ENCODE data around the gene SHROOM2.

SHROOM2 gene

DNA sequence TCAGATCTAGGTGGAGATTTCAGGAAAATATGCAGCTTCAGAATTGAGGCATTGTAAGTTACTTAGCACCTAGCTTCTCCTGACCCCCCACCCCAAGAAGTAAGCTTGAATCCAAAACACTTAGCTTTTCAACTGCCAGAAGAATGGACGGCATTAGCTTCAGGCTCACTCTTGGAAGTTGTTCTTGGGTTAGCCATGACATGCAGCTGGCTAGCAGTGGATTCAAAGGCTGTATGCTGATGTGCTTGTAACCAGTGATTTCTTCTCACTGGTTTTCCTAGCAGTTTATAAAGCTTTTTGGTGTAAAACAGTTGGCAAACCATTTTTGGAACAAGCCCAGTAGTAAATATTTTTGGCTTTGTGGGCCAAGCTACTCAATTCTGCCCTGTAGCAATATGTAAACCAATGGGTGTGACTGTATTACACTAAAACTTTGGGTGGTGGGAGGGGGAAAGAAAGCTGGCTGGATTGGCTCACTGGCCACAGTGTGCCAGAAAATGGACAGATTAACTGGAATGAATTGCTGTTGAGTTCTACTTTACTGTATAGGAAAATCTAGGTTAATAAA lies 85.6 kb downstream of the SHROOM2 start:
- Histone ChIP-seq H3K4me3 (replicated peaks; ENCODE audit: insufficient read depth, low read length) (no peak overlapping the region), H3K27me3 (ENCODE audit: insufficient read depth, poor library complexity, severe bottlenecking) (no peaks in the 10 kb centered on the region), H3K27ac (replicated peaks) (no peak overlapping the region)
- no peak for DNase-seq (ENCODE audit: low read depth in 1 of 2, low spot score in 1 of 2)
- TF ChIP-seq POLR2AphosphoS5 (IDR thresholded peaks at IDR 0.05; ENCODE audit: low read depth), result no peak
- no peak for TF ChIP-seq REST (IDR thresholded peaks at IDR 0.05; ENCODE audit: insufficient replicate concordance, low read depth)
- TF ChIP-seq GABPA (IDR thresholded peaks at IDR 0.05; ENCODE audit: low read depth), result no peak
- no peak for TF ChIP-seq SPI1 (IDR thresholded peaks at IDR 0.05; ENCODE audit: borderline replicate concordance, low read depth)
- TF ChIP-seq, protein P1, sequence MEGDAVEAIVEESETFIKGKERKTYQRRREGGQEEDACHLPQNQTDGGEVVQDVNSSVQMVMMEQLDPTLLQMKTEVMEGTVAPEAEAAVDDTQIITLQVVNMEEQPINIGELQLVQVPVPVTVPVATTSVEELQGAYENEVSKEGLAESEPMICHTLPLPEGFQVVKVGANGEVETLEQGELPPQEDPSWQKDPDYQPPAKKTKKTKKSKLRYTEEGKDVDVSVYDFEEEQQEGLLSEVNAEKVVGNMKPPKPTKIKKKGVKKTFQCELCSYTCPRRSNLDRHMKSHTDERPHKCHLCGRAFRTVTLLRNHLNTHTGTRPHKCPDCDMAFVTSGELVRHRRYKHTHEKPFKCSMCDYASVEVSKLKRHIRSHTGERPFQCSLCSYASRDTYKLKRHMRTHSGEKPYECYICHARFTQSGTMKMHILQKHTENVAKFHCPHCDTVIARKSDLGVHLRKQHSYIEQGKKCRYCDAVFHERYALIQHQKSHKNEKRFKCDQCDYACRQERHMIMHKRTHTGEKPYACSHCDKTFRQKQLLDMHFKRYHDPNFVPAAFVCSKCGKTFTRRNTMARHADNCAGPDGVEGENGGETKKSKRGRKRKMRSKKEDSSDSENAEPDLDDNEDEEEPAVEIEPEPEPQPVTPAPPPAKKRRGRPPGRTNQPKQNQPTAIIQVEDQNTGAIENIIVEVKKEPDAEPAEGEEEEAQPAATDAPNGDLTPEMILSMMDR (IDR thresholded peaks at IDR 0.05; ENCODE audit: insufficient read depth, low read length), result no peak

DNA sequence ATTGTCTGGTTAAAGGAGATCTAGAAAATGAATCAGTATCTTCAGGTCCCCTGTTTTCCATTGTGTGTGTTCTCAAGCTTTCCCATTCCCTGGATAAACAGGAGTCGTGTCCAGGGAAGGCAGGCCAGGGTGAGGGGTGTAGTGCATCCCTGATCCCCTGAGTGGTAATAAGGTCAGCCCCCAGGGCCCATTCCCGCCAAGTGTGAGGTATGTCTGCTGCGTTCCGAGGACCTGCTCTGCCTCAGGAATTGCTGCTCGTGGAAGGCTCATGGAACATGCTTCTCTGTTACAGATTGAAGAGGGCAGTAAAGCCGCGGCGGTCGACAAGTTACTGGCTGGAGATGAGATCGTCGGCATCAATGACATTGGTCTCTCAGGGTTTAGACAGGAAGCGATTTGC lies 87.1 kb downstream of the SHROOM2 start:
- Histone ChIP-seq H3K27me3 (ENCODE audit: insufficient read depth, poor library complexity, severe bottlenecking) (no peaks in the 10 kb centered on the region), H3K4me3 (replicated peaks; ENCODE audit: insufficient read depth, low read length) (no peak overlapping the region), H3K27ac (replicated peaks) (no peak overlapping the region)
- TF ChIP-seq, protein P1 (IDR thresholded peaks at IDR 0.05; ENCODE audit: insufficient read depth, low read length), result no peak
- no peak for TF ChIP-seq SPI1 (IDR thresholded peaks at IDR 0.05; ENCODE audit: borderline replicate concordance, low read depth)
- TF ChIP-seq GABPA (IDR thresholded peaks at IDR 0.05; ENCODE audit: low read depth), result no peak
- no peak for TF ChIP-seq REST (IDR thresholded peaks at IDR 0.05; ENCODE audit: insufficient replicate concordance, low read depth)
- TF ChIP-seq POLR2AphosphoS5 (IDR thresholded peaks at IDR 0.05; ENCODE audit: low read depth), result no peak
- no peak for DNase-seq (ENCODE audit: low read depth in 1 of 2, low spot score in 1 of 2)

- TF ChIP-seq, protein P1 (IDR thresholded peaks at IDR 0.05; ENCODE audit: insufficient read depth, low read length), result peak; percentile 30
- TF ChIP-seq GABPA (IDR thresholded peaks at IDR 0.05; ENCODE audit: low read depth), result no peak
- Histone ChIP-seq H3K4me3 (replicated peaks; ENCODE audit: insufficient read depth, low read length) (no peak overlapping the region), H3K27me3 (ENCODE audit: insufficient read depth, poor library complexity, severe bottlenecking) (no peaks in the 10 kb centered on the region), H3K27ac (replicated peaks) (no peak overlapping the region)
- DNase-seq (ENCODE audit: low read depth in 1 of 2, low spot score in 1 of 2), result peak in 1 of 2 experiments; percentile 51
Measured at GRCh38 chrX:9873952-9874351, 87.7 kb downstream of the SHROOM2 start.

DNA sequence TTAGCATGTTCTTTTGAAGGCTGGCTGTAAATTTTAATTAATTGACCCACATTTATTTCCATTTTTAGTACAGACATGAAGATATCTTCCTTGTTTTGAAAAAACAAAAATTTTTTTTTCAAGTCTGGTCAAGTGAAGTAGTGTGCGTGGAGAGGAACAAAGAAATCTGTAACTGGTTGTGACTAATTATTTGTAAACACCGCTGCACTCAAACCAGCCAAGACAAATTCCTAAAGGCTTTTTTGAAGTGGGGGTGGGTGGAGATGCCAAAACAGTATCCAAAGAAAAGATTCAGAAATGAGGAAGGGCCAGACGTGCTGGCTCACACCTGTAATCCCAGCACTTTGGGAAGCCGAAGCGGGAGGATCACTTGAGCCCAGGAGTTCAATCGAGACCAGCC lies 88.3 kb downstream of the SHROOM2 start:
- DNase-seq (ENCODE audit: low read depth in 1 of 2, low spot score in 1 of 2), result no peak
- no peak overlapping the region for H3K27ac ChIP-seq (replicated peaks)
- H3K4me3 ChIP-seq (replicated peaks; ENCODE audit: insufficient read depth, low read length), result no peak overlapping the region
- TF ChIP-seq SPI1 (IDR thresholded peaks at IDR 0.05; ENCODE audit: borderline replicate concordance, low read depth) (no peak), REST (IDR thresholded peaks at IDR 0.05; ENCODE audit: insufficient replicate concordance, low read depth) (no peak), POLR2AphosphoS5 (IDR thresholded peaks at IDR 0.05; ENCODE audit: low read depth) (no peak), GABPA (IDR thresholded peaks at IDR 0.05; ENCODE audit: low read depth) (no peak)
- TF ChIP-seq, protein P1 (IDR thresholded peaks at IDR 0.05; ENCODE audit: insufficient read depth, low read length), result no peak
- no peaks in the 10 kb centered on the region for H3K27me3 ChIP-seq (ENCODE audit: insufficient read depth, poor library complexity, severe bottlenecking)

Measured in HL-60 (cell line).